Fibroblast of mammary gland (primary cell): Measurements from ENCODE around the gene RNF38.

Experiments used
- DNase-seq: peaks from one replicate; pipeline ENCODE4 v3.0.0-alpha.2; 2010; ENCODE audit warnings: low read depth
- H3K4me3 ChIP-seq: 2 replicates; pipeline ENCODE4 v1.5.1; 2011; ENCODE audit warnings: low read depth, mild to moderate bottlenecking, low read length, moderate library complexity; ENCODE audit not compliant: control insufficient read depth
- CTCF ChIP-seq: conservative IDR thresholded peaks from 2 replicates; pipeline ENCODE4 v1.5.1; 2011; ENCODE audit warnings: low read depth, low read length, inconsistent platforms; ENCODE audit not compliant: control insufficient read depth, insufficient read depth

Gene RNF38

GRCh38 chr9:36289836-36290435, 110.1 kb downstream of the RNF38 start:
- H3K4me3 ChIP-seq: no peak overlapping the region
- TF ChIP-seq CTCF: no peak
- DNase-seq: no peak

- DNase-seq: no peak
- no peak overlapping the region for H3K4me3 ChIP-seq
- TF ChIP-seq CTCF: no peak
These were observed 112.0 kb downstream of the RNF38 start for GRCh38 chr9:36288070-36288469.
